ENCODE results near the gene DNAJC7. TPM values are rescaled to one million over a fixed set of nuclear protein-coding genes. Genes with fewer than 3 reads are reported as not detected.

DNAJC7 gene
- total and polyA plus RNA-seq, 9 of the 15 experiments (the other 6 are each of a cell fraction or from before 2014, with no cell fraction given), result 85.8 to 262 (median 157) TPM

DNA sequence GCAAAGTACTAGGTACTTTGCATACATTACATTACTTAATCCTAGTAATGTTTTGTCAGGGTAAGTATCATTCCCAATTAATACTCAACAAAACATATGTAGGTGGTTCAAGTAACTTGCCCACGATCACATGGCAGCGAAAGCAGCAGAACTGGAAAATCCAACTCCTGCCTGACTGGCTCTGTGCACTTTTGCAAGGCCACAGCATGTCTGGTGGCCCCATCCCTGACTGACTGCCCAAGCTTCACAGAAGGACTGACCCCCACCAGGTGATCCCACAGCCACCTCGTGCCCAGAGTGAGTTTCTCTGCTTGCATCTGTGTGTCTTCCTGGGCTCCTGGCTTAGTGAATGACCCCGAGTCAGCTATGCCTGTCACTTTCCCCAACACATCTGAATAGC, 39.2 kb downstream of the DNAJC7 start (continued):
- TF ChIP-seq CREB3 (tag; conservative IDR thresholded peaks at IDR 0.05; ENCODE audit: low read depth) (no peak), ZNF57 (CRISPR knock-in tag; IDR thresholded peaks at IDR 0.05) (no peak)

- Histone ChIP-seq H3K4me3 (no peak overlapping the region), H3K27ac (ENCODE audit: extremely low read depth, low read depth, low read length) (no peak overlapping the region), H3K4me1 (replicated peaks in 1 of 2; ENCODE audit: control insufficient read depth in 2 of 2, insufficient read depth in 2 of 2, low read length in 2 of 2) (peaks cover 0 to 9% of the 10 kb centered on the region in 2 experiments; a peak in 1 of 5 replicates), H3K9me3 (replicated peaks; ENCODE audit: control insufficient read depth, insufficient read depth, low read depth, low read length) (no peaks in the 10 kb centered on the region), H3K9me1 (ENCODE audit: control insufficient read depth, insufficient read depth, low read length) (no peaks in the 10 kb centered on the region), H3K79me2 (ENCODE audit: control insufficient read depth, insufficient read depth, low read length) (no peaks in the 10 kb centered on the region), H3K4me2 (ENCODE audit: insufficient read depth, low read length) (no peak overlapping the region), H3K27me3 (ENCODE audit: control insufficient read depth in 2 of 2, insufficient read depth in 2 of 2, low read length in 2 of 2) (no peaks in the 10 kb centered on the region), H3K9ac (ENCODE audit: insufficient read depth in 1 of 2, low read depth in 2 of 2, low read length in 2 of 2) (no peak overlapping the region), H4K20me1 (replicated peaks; ENCODE audit: control insufficient read depth, insufficient read depth, low read length) (no peaks in the 10 kb centered on the region; the same call in 1 of the 2 replicates), H2AFZ (ENCODE audit: low read depth, low read length) (no peak overlapping the region), H3K36me3 (ENCODE audit: control insufficient read depth, insufficient read depth, low read length) (peaks cover 87% of the 10 kb centered on the region)
- ATAC-seq (no peak), FAIRE-seq (no peak), DNase-seq (ENCODE audit: extremely low read depth in 1 of 4, low spot score in 3 of 4) (no peak)
- CTCF ChIA-PET (ENCODE audit: low intra/inter-chr PET ratio), result no interaction called here
- in situ Hi-C loops (cut with MboI), result no loop called here
- 82% methylated on average over 7 of the region's 11 CpGs for WGBS (ENCODE audit: insufficient coverage, low coverage, missing lambda C conversion rate)
- TF ChIP-seq POLR2G (IDR thresholded peaks at IDR 0.05; ENCODE audit: low read depth, low read length), result peak; percentile 44; the same call in 1 of the 2 replicates
- no peak for TF ChIP-seq POLR3A (IDR thresholded peaks at IDR 0.05; ENCODE audit: borderline replicate concordance, extremely low read depth, insufficient read depth, insufficient read length)
- TF ChIP-seq KLF10 (CRISPR knock-in tag; IDR thresholded peaks at IDR 0.05), result no peak
- TF ChIP-seq ZBTB49 (CRISPR knock-in tag; IDR thresholded peaks at IDR 0.05; ENCODE audit: borderline replicate concordance), result no peak
- no peak for TF ChIP-seq TFAM (CRISPR knock-in tag; conservative IDR thresholded peaks at IDR 0.05)
- no peak for TF ChIP-seq ZNF121 (CRISPR knock-in tag; conservative IDR thresholded peaks at IDR 0.05)
- TF ChIP-seq ZNF444 (CRISPR knock-in tag; IDR thresholded peaks at IDR 0.05), result no peak
- no peak for TF ChIP-seq EGR1 (conservative IDR thresholded peaks at IDR 0.05)
- TF ChIP-seq RBFOX2 (IDR thresholded peaks at IDR 0.05; ENCODE audit: low read depth, low read length), result 0 out of 2 replicates have a peak, but pooled peaks have one; percentile 15
- POLR2A ChIA-PET, result interaction anchor here (0.6 to 4.5 kb wide), 8 partner anchors 8 to 120 kb away, joined by 3 to 28 read pairs (median 3); partner anchors contain the start of gene CNP
- TSS peak; percentile 8 for BruUV-seq (replicated peaks)
- intact Hi-C loops (cut with micrococcal nuclease), result no loop called here
Observed at GRCh38 chr17:41976142-41976768, 41.0 kb downstream of the DNAJC7 start.
